Type B pancreatic cell (in vitro differentiated cells): Measurements from ENCODE around the gene ZNF512B. TPM values are rescaled to one million over a fixed set of nuclear protein-coding genes. Genes with fewer than 3 reads are reported as not detected.
"Not testable (repeated sequence)": the region's sequence is repeated elsewhere in the genome, so short reads cannot be mapped to it uniquely, and the experiment has no call there.

ENCODE experiments used
- DNase-seq: peaks from one replicate; pipeline ENCODE4 v3.0.0; 2021; ENCODE audit warnings: mixed read lengths; ENCODE audit not compliant: unreplicated experiment; ENCODE audit errors: extremely low spot score
- H3K27ac Mint-ChIP-seq: 2 replicates; pipeline ENCODE4 v1.8.0; 2021; ENCODE audit warnings: mild to moderate bottlenecking, mixed read lengths
- H3K27me3 Mint-ChIP-seq: 2 replicates; pipeline ENCODE4 v1.8.0; 2021; ENCODE audit warnings: mixed read lengths
- H3K36me3 Mint-ChIP-seq: 2 replicates; pipeline ENCODE4 v1.8.0; 2021; ENCODE audit warnings: mixed read lengths
- H3K4me1 Mint-ChIP-seq: one replicate; pipeline ENCODE4 v1.8.0; 2021; ENCODE audit warnings: mixed read lengths; ENCODE audit not compliant: unreplicated experiment
- H3K4me3 Mint-ChIP-seq: 2 replicates; pipeline ENCODE4 v1.8.0; 2021; ENCODE audit warnings: mild to moderate bottlenecking, mixed read lengths
- H3K9me3 Mint-ChIP-seq: 2 replicates; pipeline ENCODE4 v1.8.0; 2021; ENCODE audit warnings: mixed read lengths
- CTCF ChIP-seq: fragments of 200-600 bp; sonication (generic); conservative IDR thresholded peaks from 2 replicates; pipeline ENCODE4 v1.5.0; 2021; ENCODE audit warnings: antibody characterized with exemption, mild to moderate bottlenecking
- total RNA-seq: library from RNA; stranded (reverse); gene quantifications from 2 replicates; pipeline ENCODE4 v1.2.1, GENCODE V29; 2021; ENCODE audit warnings: low replicate concordance

Gene ZNF512B
- total RNA-seq, 1 donor from 2014 or later, result 40.8 TPM

GRCh38 chr20:63934271-63935068 lies 35.3 kb downstream of the ZNF512B start:
- Mint-ChIP-seq H3K4me1 (no peaks in the 10 kb centered on the region), H3K4me3 (no peak overlapping the region), H3K27me3 (no peaks in the 10 kb centered on the region), H3K9me3 (no peaks in the 10 kb centered on the region), H3K36me3 (peaks cover 27% of the 10 kb centered on the region), H3K27ac (no peak overlapping the region)
- peak; percentile 69 for TF ChIP-seq CTCF
- DNase-seq, result no peak

GRCh38 chr20:63933646-63934045 lies 36.1 kb downstream of the ZNF512B start:
- no peak for DNase-seq
- no peaks in the 10 kb centered on the region for H3K9me3 Mint-ChIP-seq
- H3K27me3 Mint-ChIP-seq, result no peaks in the 10 kb centered on the region
- H3K4me1 Mint-ChIP-seq, result no peaks in the 10 kb centered on the region
- H3K4me3 Mint-ChIP-seq, result no peak overlapping the region
- peaks cover 30% of the 10 kb centered on the region for H3K36me3 Mint-ChIP-seq
- TF ChIP-seq CTCF, result no peak
- H3K27ac Mint-ChIP-seq, result no peak overlapping the region

- Mint-ChIP-seq H3K27me3 (no peaks in the 10 kb centered on the region), H3K4me1 (no peaks in the 10 kb centered on the region), H3K4me3 (no peak overlapping the region), H3K27ac (no peak overlapping the region), H3K9me3 (no peaks in the 10 kb centered on the region), H3K36me3 (peaks cover 29% of the 10 kb centered on the region)
- DNase-seq, result no peak
- TF ChIP-seq CTCF, result no peak
Observed at GRCh38 chr20:63932606-63933160, 37.0 kb downstream of the ZNF512B start.

- Mint-ChIP-seq H3K27me3 (no peaks in the 10 kb centered on the region), H3K27ac (no peak overlapping the region), H3K9me3 (no peaks in the 10 kb centered on the region), H3K36me3 (peaks cover 31% of the 10 kb centered on the region), H3K4me1 (peaks cover 4% of the 10 kb centered on the region), H3K4me3 (no peak overlapping the region)
- no peak for DNase-seq
- TF ChIP-seq CTCF, result no peak
Observed at GRCh38 chr20:63931735-63932134, 38.0 kb downstream of the ZNF512B start.

- Mint-ChIP-seq H3K4me1 (peaks cover 11% of the 10 kb centered on the region), H3K27me3 (no peaks in the 10 kb centered on the region), H3K36me3 (peaks cover 35% of the 10 kb centered on the region), H3K9me3 (no peaks in the 10 kb centered on the region), H3K27ac (no peak overlapping the region), H3K4me3 (no peak overlapping the region)
- no peak for DNase-seq
- no peak for TF ChIP-seq CTCF
Observed at GRCh38 chr20:63930971-63931553, 38.7 kb downstream of the ZNF512B start.

GRCh38 chr20:63929473-63929883 lies 40.3 kb downstream of the ZNF512B start:
- Mint-ChIP-seq H3K4me1 (peaks cover 12% of the 10 kb centered on the region), H3K36me3 (peaks cover 32% of the 10 kb centered on the region)
- not testable (repeated sequence) for H3K27ac Mint-ChIP-seq, H3K9me3 Mint-ChIP-seq, DNase-seq, H3K4me3 Mint-ChIP-seq, H3K27me3 Mint-ChIP-seq
